ENCODE data around the gene ANKZF1. TPM values are rescaled to one million over a fixed set of nuclear protein-coding genes. Genes with fewer than 3 reads are reported as not detected.

ANKZF1 gene
- total RNA-seq, 1 donor from 2014 or later, result 46.3 TPM

DNA sequence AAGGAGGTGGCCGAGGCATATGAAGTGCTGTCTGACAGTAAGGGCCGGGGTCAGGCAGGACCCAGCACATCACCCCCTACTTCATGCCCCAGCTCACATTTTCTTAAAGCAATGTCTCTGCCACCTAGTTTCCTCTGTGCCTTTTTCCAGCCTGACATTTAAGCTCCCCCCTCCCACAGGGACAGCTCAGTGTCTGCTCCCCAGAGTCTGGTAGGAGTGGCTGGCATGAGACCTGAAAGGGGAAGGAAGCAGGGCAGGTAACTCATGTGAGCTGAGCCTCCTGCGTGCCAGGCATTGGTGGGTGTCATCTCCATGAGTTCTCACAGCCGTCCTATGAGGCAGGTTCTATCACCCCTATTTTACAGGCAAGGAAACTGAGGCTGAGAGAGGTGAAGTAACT, 51.0 kb downstream of the ANKZF1 start:
- TF ChIP-seq, protein P1, sequence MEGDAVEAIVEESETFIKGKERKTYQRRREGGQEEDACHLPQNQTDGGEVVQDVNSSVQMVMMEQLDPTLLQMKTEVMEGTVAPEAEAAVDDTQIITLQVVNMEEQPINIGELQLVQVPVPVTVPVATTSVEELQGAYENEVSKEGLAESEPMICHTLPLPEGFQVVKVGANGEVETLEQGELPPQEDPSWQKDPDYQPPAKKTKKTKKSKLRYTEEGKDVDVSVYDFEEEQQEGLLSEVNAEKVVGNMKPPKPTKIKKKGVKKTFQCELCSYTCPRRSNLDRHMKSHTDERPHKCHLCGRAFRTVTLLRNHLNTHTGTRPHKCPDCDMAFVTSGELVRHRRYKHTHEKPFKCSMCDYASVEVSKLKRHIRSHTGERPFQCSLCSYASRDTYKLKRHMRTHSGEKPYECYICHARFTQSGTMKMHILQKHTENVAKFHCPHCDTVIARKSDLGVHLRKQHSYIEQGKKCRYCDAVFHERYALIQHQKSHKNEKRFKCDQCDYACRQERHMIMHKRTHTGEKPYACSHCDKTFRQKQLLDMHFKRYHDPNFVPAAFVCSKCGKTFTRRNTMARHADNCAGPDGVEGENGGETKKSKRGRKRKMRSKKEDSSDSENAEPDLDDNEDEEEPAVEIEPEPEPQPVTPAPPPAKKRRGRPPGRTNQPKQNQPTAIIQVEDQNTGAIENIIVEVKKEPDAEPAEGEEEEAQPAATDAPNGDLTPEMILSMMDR (IDR thresholded peaks at IDR 0.05; ENCODE audit: insufficient read depth, low read length, severe bottlenecking), result no peak

DNA sequence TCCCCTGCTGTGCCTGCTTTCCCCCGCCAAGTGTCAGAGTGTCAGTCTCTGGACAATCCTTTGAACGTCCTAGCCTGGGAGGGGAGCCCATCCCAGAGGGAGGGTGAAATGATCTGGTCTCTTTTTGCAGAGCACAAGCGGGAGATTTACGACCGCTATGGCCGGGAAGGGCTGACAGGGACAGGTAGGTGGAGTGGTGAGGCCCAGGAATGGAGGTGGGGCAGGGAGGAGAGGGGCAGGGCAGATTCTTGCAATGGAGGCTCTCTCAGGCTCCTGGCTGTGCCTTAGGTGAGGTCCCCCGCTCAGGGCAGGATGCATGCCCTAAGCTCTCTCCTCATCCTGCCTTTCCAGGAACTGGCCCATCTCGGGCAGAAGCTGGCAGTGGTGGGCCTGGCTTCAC, 52.0 kb downstream of the ANKZF1 start:
- DNase-seq (ENCODE audit: low read depth), result no peak
- FAIRE-seq, result no peak
- TF ChIP-seq, protein P1 (IDR thresholded peaks at IDR 0.05; ENCODE audit: insufficient read depth, low read length, severe bottlenecking), result no peak
- Histone ChIP-seq H3K27me3 (ENCODE audit: control insufficient read depth, insufficient read depth, low read length) (no peaks in the 10 kb centered on the region), H3K4me3 (ENCODE audit: low read depth, low read length) (no peak overlapping the region), H3K36me3 (ENCODE audit: control insufficient read depth, insufficient read depth, low read length) (peaks cover 33% of the 10 kb centered on the region)

More for the DNA sequence above, 51.0 kb downstream of the ANKZF1 start:
- Histone ChIP-seq H3K27me3 (ENCODE audit: control insufficient read depth, insufficient read depth, low read length) (no peaks in the 10 kb centered on the region), H3K4me3 (ENCODE audit: low read depth, low read length) (no peak overlapping the region), H3K36me3 (ENCODE audit: control insufficient read depth, insufficient read depth, low read length) (peaks cover 31% of the 10 kb centered on the region)
- DNase-seq (ENCODE audit: low read depth) (no peak), FAIRE-seq (no peak)

DNA sequence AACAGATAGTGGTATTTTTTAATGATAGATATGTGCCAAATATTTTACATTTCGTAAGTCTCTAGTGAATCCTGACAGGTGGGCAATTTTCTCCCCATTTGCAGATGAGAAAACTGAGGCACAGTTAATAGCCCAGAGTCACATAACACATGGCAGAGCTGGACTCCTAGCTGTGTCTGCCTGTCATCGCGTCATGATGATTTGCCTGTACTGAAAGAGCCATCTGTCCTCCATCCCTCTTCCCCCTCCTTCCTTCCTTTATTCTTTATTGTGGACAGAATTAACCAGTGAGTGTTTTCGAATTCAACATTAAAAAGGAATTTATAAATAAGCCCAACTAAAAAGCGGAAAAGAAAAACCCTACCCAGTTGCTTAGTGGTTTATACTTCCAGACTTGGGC, 52.8 kb downstream of the ANKZF1 start:
- TF ChIP-seq, protein P1 (IDR thresholded peaks at IDR 0.05; ENCODE audit: insufficient read depth, low read length, severe bottlenecking), result no peak
- H3K36me3 ChIP-seq (ENCODE audit: control insufficient read depth, insufficient read depth, low read length), result peaks cover 33% of the 10 kb centered on the region
- no peak overlapping the region for H3K4me3 ChIP-seq (ENCODE audit: low read depth, low read length)
- FAIRE-seq, result no peak
- H3K27me3 ChIP-seq (ENCODE audit: control insufficient read depth, insufficient read depth, low read length), result no peaks in the 10 kb centered on the region
- DNase-seq (ENCODE audit: low read depth), result no peak

DNA sequence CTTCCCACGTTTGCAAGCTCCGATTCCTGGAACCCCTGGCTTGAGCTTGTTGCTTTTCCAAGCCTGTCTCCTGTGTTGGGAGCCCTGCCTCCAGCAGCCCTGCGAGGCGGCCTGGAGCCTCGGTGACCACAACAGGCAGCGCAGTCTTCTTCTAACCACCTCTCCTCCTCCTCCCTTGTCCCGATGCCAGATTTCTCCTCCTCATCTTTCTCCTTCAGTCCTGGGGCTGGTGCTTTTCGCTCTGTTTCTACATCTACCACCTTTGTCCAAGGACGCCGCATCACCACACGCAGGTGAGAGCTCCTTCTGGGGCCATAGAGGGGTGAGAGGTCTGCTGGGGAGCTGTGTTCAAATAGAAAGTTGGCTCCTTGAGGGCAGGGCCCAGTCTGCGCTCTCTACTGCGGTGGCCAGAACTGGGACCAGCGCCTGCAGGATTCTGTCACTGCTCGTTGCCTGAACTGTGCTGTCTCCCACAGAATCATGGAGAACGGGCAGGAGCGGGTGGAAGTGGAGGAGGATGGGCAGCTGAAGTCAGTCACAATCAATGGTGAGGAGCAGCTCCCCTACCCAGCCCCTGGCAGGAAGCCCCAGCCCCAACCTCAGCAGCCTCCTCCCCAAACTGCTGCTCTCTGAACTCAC, 53.5 kb downstream of the ANKZF1 start:
- FAIRE-seq, result no peak
- Histone ChIP-seq H3K4me3 (ENCODE audit: low read depth, low read length) (no peak overlapping the region), H3K36me3 (ENCODE audit: control insufficient read depth, insufficient read depth, low read length) (peaks cover 33% of the 10 kb centered on the region), H3K27me3 (ENCODE audit: control insufficient read depth, insufficient read depth, low read length) (no peaks in the 10 kb centered on the region)
- TF ChIP-seq, protein P1 (IDR thresholded peaks at IDR 0.05; ENCODE audit: insufficient read depth, low read length, severe bottlenecking), result no peak
- DNase-seq (ENCODE audit: low read depth), result no peak

DNA sequence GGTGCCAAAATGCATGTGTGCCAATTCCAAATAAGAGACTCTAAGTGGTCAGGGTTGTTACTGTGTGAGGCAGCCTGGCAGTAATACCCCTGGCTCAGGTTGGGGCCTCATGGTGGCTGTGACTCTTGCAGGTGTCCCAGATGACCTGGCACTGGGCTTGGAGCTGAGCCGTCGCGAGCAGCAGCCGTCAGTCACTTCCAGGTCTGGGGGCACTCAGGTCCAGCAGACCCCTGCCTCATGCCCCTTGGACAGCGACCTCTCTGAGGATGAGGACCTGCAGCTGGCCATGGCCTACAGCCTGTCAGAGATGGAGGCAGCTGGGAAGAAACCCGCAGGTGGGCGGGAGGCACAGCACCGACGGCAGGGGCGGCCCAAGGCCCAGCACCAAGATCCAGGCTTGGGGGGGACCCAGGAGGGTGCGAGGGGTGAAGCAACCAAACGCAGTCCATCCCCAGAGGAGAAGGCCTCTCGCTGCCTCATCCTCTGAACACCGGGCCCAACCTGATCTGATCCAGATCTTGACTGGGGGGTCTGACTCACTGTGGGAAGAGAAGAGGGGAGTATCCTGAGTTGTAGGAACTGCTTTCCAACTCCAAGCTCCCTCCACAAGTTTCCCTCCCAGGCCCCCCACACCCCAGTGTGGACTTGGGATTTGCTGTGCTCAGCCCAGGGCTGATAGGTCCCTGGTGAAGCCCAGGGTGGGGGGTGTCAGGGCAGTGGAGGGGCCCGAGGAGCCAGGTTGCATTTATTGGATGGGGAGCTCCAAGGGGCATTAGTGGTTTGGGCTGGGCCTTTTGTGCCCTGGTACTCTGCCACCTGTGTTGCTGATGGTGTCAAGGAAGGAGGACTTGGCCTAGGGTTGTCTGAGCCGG, 55.1 kb downstream of the ANKZF1 start:
- no peak overlapping the region for H3K4me3 ChIP-seq (ENCODE audit: low read depth, low read length)
- DNase-seq (ENCODE audit: low read depth), result no peak
- H3K36me3 ChIP-seq (ENCODE audit: control insufficient read depth, insufficient read depth, low read length), result peaks cover 33% of the 10 kb centered on the region
- TF ChIP-seq, protein P1 (IDR thresholded peaks at IDR 0.05; ENCODE audit: insufficient read depth, low read length, severe bottlenecking), result no peak
- H3K27me3 ChIP-seq (ENCODE audit: control insufficient read depth, insufficient read depth, low read length), result no peaks in the 10 kb centered on the region
- FAIRE-seq, result no peak
